Measurements from ENCODE around the gene TMEM94. TPM values are rescaled to one million over a fixed set of nuclear protein-coding genes. Genes with fewer than 3 reads are reported as not detected.

Gene TMEM94
- total RNA-seq, 1 donor from 2014 or later = 112 TPM

- H3K4me1 Mint-ChIP-seq (ENCODE audit: unreplicated experiment) = no peaks in the 10 kb centered on the region
- no peak overlapping the region for H3K4me3 Mint-ChIP-seq
- H3K27me3 Mint-ChIP-seq = no peaks in the 10 kb centered on the region
- no peak for TF ChIP-seq CTCF (conservative IDR thresholded peaks at IDR 0.05)
- H3K9me3 Mint-ChIP-seq = no peaks in the 10 kb centered on the region
- DNase-seq (ENCODE audit: extremely low spot score, unreplicated experiment) = no peak
- H3K27ac Mint-ChIP-seq = no peak overlapping the region
- no peaks in the 10 kb centered on the region for H3K36me3 Mint-ChIP-seq
Measured at GRCh38 chr17:75502072-75502720, 45.8 kb downstream of the TMEM94 start.

GRCh38 chr17:75502721-75503329 lies 46.4 kb downstream of the TMEM94 start:
- no peaks in the 10 kb centered on the region for H3K9me3 Mint-ChIP-seq
- H3K27me3 Mint-ChIP-seq = no peaks in the 10 kb centered on the region
- H3K4me3 Mint-ChIP-seq = no peak overlapping the region
- TF ChIP-seq CTCF (conservative IDR thresholded peaks at IDR 0.05) = no peak
- H3K36me3 Mint-ChIP-seq = no peaks in the 10 kb centered on the region
- DNase-seq (ENCODE audit: extremely low spot score, unreplicated experiment) = no peak
- no peaks in the 10 kb centered on the region for H3K4me1 Mint-ChIP-seq (ENCODE audit: unreplicated experiment)
- H3K27ac Mint-ChIP-seq = no peak overlapping the region

- no peaks in the 10 kb centered on the region for H3K9me3 Mint-ChIP-seq
- no peaks in the 10 kb centered on the region for H3K27me3 Mint-ChIP-seq
- H3K27ac Mint-ChIP-seq = no peak overlapping the region
- H3K4me1 Mint-ChIP-seq (ENCODE audit: unreplicated experiment) = no peaks in the 10 kb centered on the region
- DNase-seq (ENCODE audit: extremely low spot score, unreplicated experiment) = no peak
- no peaks in the 10 kb centered on the region for H3K36me3 Mint-ChIP-seq
- TF ChIP-seq CTCF (conservative IDR thresholded peaks at IDR 0.05) = no peak
- H3K4me3 Mint-ChIP-seq = no peak overlapping the region
Measured at GRCh38 chr17:75503337-75503950, 47.0 kb downstream of the TMEM94 start.

GRCh38 chr17:75503976-75504346 lies 47.5 kb downstream of the TMEM94 start:
- no peaks in the 10 kb centered on the region for H3K27me3 Mint-ChIP-seq
- H3K9me3 Mint-ChIP-seq = no peaks in the 10 kb centered on the region
- H3K4me1 Mint-ChIP-seq (ENCODE audit: unreplicated experiment) = peaks cover 5% of the 10 kb centered on the region
- no peak overlapping the region for H3K27ac Mint-ChIP-seq
- H3K36me3 Mint-ChIP-seq = no peaks in the 10 kb centered on the region
- DNase-seq (ENCODE audit: extremely low spot score, unreplicated experiment) = no peak
- no peak overlapping the region for H3K4me3 Mint-ChIP-seq
- TF ChIP-seq CTCF (conservative IDR thresholded peaks at IDR 0.05) = no peak

GRCh38 chr17:75504347-75505151 lies 48.1 kb downstream of the TMEM94 start:
- Mint-ChIP-seq H3K27me3 (no peaks in the 10 kb centered on the region), H3K9me3 (no peaks in the 10 kb centered on the region), H3K4me3 (no peak overlapping the region), H3K4me1 (ENCODE audit: unreplicated experiment) (peaks cover 8% of the 10 kb centered on the region), H3K27ac (no peak overlapping the region), H3K36me3 (no peaks in the 10 kb centered on the region)
- peak; percentile 66 for TF ChIP-seq CTCF (conservative IDR thresholded peaks at IDR 0.05)
- no peak for DNase-seq (ENCODE audit: extremely low spot score, unreplicated experiment)
